ENCODE data around the gene DNAH6.

DNAH6 gene

DNA sequence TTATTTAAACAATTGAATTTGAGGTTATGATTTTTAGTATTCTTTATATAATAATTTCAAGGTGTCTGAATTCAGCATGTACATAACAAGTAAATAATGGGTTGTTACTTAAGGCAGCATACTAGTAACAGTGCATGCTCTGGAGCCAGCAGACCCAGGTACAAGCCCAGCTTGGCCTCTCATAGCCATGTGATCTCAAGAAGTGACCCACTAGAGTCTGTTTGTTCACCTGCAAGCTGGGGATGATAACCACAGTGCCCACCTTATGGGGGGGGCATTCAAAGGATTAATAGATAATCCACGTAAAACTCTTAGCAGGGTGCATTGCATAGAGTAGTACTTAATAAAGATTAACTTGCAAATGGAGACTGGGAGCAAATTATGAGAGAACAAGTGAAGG is 201.0 kb downstream of the DNAH6 start:
- no peak overlapping the region for H3K4me3 ChIP-seq (ENCODE audit: control insufficient read depth in 1 of 7, extremely low read depth in 1 of 7, insufficient read depth in 4 of 7, low read depth in 2 of 7, low read length in 6 of 7)
- CTCF ChIA-PET: interaction anchor here (1.0 kb wide), 1 partner anchor 12 kb away, joined by 3 read pairs; no protein-coding TSS in a partner anchor
- POLR2A ChIA-PET: no interaction called here
- WGBS (ENCODE audit: insufficient coverage): 100% methylated on average over 1 of the region's 1 CpG
- no peaks in the 10 kb centered on the region for H3K36me3 ChIP-seq (ENCODE audit: control insufficient read depth in 4 of 4, insufficient read depth in 4 of 4, low read length in 3 of 4)
- no peak overlapping the region for H3K27ac ChIP-seq (ENCODE audit: insufficient read depth in 1 of 2, low read depth in 1 of 2, low read length in 2 of 2, poor library complexity in 1 of 2, severe bottlenecking in 2 of 2)
- H3K9me3 ChIP-seq (ENCODE audit: control extremely low read depth in 1 of 5, control insufficient read depth in 4 of 5, insufficient read depth in 2 of 5, low read depth in 1 of 5, low read length in 4 of 5): no peaks in the 10 kb centered on the region
- H3K27me3 ChIP-seq (replicated peaks in 2 of 5; ENCODE audit: control insufficient read depth in 4 of 5, insufficient read depth in 5 of 5, low read length in 4 of 5): no peaks in the 10 kb centered on the region
- DNase-seq: no peak
- H3K4me1 ChIP-seq (ENCODE audit: control extremely low read depth in 1 of 4, control insufficient read depth in 4 of 4, insufficient read depth in 4 of 4, low read length in 3 of 4): peaks cover 0 to 12% (median 3%) of the 10 kb centered on the region in 4 experiments

DNA sequence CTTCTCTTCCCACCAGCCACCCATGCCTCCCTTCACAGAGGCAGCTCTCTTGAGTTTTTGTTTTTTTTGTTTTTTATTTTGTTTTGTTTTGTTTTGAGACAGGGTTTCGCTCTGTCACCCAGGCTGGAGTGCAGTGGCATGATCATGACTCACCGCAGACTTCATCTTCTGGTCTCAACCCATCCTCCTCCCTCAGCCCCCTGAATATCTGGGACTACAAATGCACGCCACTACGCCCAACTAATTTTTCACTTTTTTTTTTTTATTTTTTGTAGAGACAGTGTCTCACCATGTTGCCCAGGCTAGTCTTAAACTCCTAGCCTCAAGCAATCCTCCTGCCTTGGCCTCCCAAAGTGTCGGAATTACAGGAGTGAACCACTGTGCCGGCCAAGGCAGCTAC is 203.1 kb downstream of the DNAH6 start:
- Histone ChIP-seq H3K36me3 (ENCODE audit: control insufficient read depth in 4 of 4, insufficient read depth in 4 of 4, low read length in 3 of 4) (no peaks in the 10 kb centered on the region), H3K27ac (ENCODE audit: insufficient read depth in 1 of 2, low read depth in 1 of 2, low read length in 2 of 2, poor library complexity in 1 of 2, severe bottlenecking in 2 of 2) (no peak overlapping the region), H3K4me1 (ENCODE audit: control extremely low read depth in 1 of 4, control insufficient read depth in 4 of 4, insufficient read depth in 4 of 4, low read length in 3 of 4) (peaks cover 0 to 12% (median 3%) of the 10 kb centered on the region in 4 experiments), H3K9me3 (ENCODE audit: control extremely low read depth in 1 of 5, control insufficient read depth in 4 of 5, insufficient read depth in 2 of 5, low read depth in 1 of 5, low read length in 4 of 5) (no peaks in the 10 kb centered on the region), H3K4me3 (ENCODE audit: control insufficient read depth in 1 of 7, extremely low read depth in 1 of 7, insufficient read depth in 4 of 7, low read depth in 2 of 7, low read length in 6 of 7) (no peak overlapping the region), H3K27me3 (replicated peaks in 2 of 5; ENCODE audit: control insufficient read depth in 4 of 5, insufficient read depth in 5 of 5, low read length in 4 of 5) (no peaks in the 10 kb centered on the region)
- ChIA-PET CTCF (interaction anchor here (0.6 kb wide), 1 partner anchor 16 kb away, joined by 3 read pairs; no protein-coding TSS in a partner anchor), POLR2A (no interaction called here)
- DNase-seq: no peak
- WGBS (ENCODE audit: insufficient coverage): 98% methylated on average over 6 of the region's 6 CpGs

DNA sequence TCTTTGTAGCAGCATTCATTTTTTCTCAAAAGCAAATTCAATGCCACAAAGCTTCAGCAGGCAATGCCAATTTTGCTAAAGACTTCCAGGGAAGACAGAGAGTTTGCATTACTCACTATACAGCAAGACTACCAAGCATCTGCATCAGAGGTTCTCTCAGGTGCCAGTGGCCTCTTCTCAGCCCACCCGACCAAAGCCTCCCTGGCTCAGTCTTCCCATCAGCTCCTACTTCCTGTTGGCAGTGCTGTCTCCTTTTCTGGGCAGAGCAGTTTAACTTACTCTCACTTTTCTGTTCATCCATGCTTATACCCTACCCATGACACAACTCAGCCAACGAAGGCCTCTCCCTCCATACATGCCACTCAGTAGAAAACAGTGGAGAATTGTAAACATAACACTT is 207.5 kb downstream of the DNAH6 start:
- Histone ChIP-seq H3K4me1 (ENCODE audit: control extremely low read depth in 1 of 4, control insufficient read depth in 4 of 4, insufficient read depth in 4 of 4, low read length in 3 of 4) (no peaks in the 10 kb centered on the region), H3K27ac (ENCODE audit: insufficient read depth in 1 of 2, low read depth in 1 of 2, low read length in 2 of 2, poor library complexity in 1 of 2, severe bottlenecking in 2 of 2) (no peak overlapping the region), H3K27me3 (replicated peaks in 2 of 5; ENCODE audit: control insufficient read depth in 4 of 5, insufficient read depth in 5 of 5, low read length in 4 of 5) (no peaks in the 10 kb centered on the region), H3K4me3 (ENCODE audit: control insufficient read depth in 1 of 7, extremely low read depth in 1 of 7, insufficient read depth in 4 of 7, low read depth in 2 of 7, low read length in 6 of 7) (no peak overlapping the region), H3K9me3 (ENCODE audit: control extremely low read depth in 1 of 5, control insufficient read depth in 4 of 5, insufficient read depth in 2 of 5, low read depth in 1 of 5, low read length in 4 of 5) (peaks cover 0 to 1% (median 0%) of the 10 kb centered on the region in 5 experiments), H3K36me3 (ENCODE audit: control insufficient read depth in 4 of 4, insufficient read depth in 4 of 4, low read length in 3 of 4) (no peaks in the 10 kb centered on the region)
- ChIA-PET POLR2A (no interaction called here), CTCF (no interaction called here)
- WGBS (ENCODE audit: insufficient coverage): 100% methylated on average over 2 of the region's 2 CpGs
- no peak for DNase-seq

DNA sequence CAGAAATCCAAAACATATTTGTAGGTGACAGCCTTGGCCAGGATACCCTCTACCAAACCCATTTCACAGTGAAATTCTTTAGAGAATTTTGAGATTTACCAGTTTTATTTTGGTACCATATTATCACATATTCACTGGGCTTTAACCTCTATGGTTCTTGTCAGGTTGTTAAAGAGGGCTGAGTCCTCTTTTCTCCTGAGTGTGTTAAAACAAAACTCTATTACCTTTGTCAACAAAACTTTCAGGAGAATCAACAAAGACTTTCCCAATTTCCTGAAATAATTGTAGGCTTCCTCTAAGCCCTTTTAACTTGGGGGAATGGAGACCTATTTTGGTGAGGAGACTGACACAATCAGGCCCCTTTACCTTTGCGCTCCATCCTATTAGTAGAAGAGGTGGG is 209.4 kb downstream of the DNAH6 start:
- H3K27ac ChIP-seq (ENCODE audit: insufficient read depth in 1 of 2, low read depth in 1 of 2, low read length in 2 of 2, poor library complexity in 1 of 2, severe bottlenecking in 2 of 2): no peak overlapping the region
- H3K4me3 ChIP-seq (ENCODE audit: control insufficient read depth in 1 of 7, extremely low read depth in 1 of 7, insufficient read depth in 4 of 7, low read depth in 2 of 7, low read length in 6 of 7): no peak overlapping the region
- ChIA-PET CTCF (no interaction called here), POLR2A (no interaction called here)
- WGBS (ENCODE audit: insufficient coverage): no CpG with 5 or more reads among the region's 1 CpG
- H3K27me3 ChIP-seq (replicated peaks in 2 of 5; ENCODE audit: control insufficient read depth in 4 of 5, insufficient read depth in 5 of 5, low read length in 4 of 5): no peaks in the 10 kb centered on the region
- H3K4me1 ChIP-seq (ENCODE audit: control extremely low read depth in 1 of 4, control insufficient read depth in 4 of 4, insufficient read depth in 4 of 4, low read length in 3 of 4): no peaks in the 10 kb centered on the region
- H3K36me3 ChIP-seq (ENCODE audit: control insufficient read depth in 4 of 4, insufficient read depth in 4 of 4, low read length in 3 of 4): no peaks in the 10 kb centered on the region
- H3K9me3 ChIP-seq (ENCODE audit: control extremely low read depth in 1 of 5, control insufficient read depth in 4 of 5, insufficient read depth in 2 of 5, low read depth in 1 of 5, low read length in 4 of 5): peaks cover 0 to 1% (median 0%) of the 10 kb centered on the region in 5 experiments
- DNase-seq: no peak

DNA sequence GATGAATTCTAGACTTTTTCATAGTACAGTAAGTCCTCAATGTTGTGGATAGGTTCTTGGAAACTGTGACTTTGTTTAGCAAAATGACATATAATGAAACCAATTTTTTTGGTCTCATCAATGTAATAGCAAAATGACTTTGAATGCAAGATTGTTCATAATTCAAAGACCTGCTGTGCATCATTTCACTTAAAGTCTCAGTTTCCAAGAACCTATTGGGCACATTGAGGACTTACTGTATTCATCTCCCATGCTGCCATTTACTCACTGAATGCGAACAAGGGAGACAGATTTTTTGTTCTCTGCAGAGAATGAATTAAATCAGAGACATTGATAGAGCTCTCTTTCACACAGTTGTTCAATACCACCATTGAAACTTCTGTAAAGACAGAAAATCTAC is 211.0 kb downstream of the DNAH6 start:
- CTCF ChIA-PET: interaction anchor here (0.8 to 1.0 kb wide), 2 partner anchors 12 to 16 kb away, joined by 3 read pairs; no protein-coding TSS in a partner anchor
- no peak for DNase-seq
- Histone ChIP-seq H3K4me3 (ENCODE audit: control insufficient read depth in 1 of 7, extremely low read depth in 1 of 7, insufficient read depth in 4 of 7, low read depth in 2 of 7, low read length in 6 of 7) (no peak overlapping the region), H3K4me1 (ENCODE audit: control extremely low read depth in 1 of 4, control insufficient read depth in 4 of 4, insufficient read depth in 4 of 4, low read length in 3 of 4) (no peaks in the 10 kb centered on the region), H3K27ac (ENCODE audit: insufficient read depth in 1 of 2, low read depth in 1 of 2, low read length in 2 of 2, poor library complexity in 1 of 2, severe bottlenecking in 2 of 2) (no peak overlapping the region), H3K27me3 (replicated peaks in 2 of 5; ENCODE audit: control insufficient read depth in 4 of 5, insufficient read depth in 5 of 5, low read length in 4 of 5) (no peaks in the 10 kb centered on the region), H3K9me3 (ENCODE audit: control extremely low read depth in 1 of 5, control insufficient read depth in 4 of 5, insufficient read depth in 2 of 5, low read depth in 1 of 5, low read length in 4 of 5) (peaks cover 0 to 1% (median 0%) of the 10 kb centered on the region in 5 experiments), H3K36me3 (ENCODE audit: control insufficient read depth in 4 of 4, insufficient read depth in 4 of 4, low read length in 3 of 4) (no peaks in the 10 kb centered on the region)
- WGBS (ENCODE audit: insufficient coverage): 100% methylated on average over 1 of the region's 1 CpG
- POLR2A ChIA-PET: no interaction called here

DNA sequence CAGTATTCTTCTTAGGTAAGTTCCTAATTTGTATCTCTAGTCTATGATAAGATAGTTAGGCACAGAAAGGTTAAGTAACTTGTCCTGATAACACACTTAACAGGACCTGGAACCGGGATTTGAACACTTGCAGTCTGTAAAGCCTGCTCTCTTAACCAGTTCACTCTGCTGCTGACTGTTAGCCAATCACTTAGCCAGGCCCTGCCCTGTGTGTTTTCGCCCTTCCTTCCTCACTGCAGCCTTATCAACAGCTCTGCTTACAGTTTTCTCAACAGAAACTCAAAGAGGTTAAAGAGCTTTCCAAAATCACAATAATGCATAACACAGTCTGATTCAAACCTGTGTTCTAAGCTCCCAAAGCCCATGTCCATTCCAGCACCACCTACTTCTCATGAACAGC is 212.9 kb downstream of the DNAH6 start:
- no peaks in the 10 kb centered on the region for H3K27me3 ChIP-seq (replicated peaks in 2 of 5; ENCODE audit: control insufficient read depth in 4 of 5, insufficient read depth in 5 of 5, low read length in 4 of 5)
- no peak overlapping the region for H3K4me3 ChIP-seq (ENCODE audit: control insufficient read depth in 1 of 7, extremely low read depth in 1 of 7, insufficient read depth in 4 of 7, low read depth in 2 of 7, low read length in 6 of 7)
- H3K9me3 ChIP-seq (ENCODE audit: control extremely low read depth in 1 of 5, control insufficient read depth in 4 of 5, insufficient read depth in 2 of 5, low read depth in 1 of 5, low read length in 4 of 5): peaks cover 0 to 1% (median 0%) of the 10 kb centered on the region in 5 experiments
- no peaks in the 10 kb centered on the region for H3K4me1 ChIP-seq (ENCODE audit: control extremely low read depth in 1 of 4, control insufficient read depth in 4 of 4, insufficient read depth in 4 of 4, low read length in 3 of 4)
- no peak overlapping the region for H3K27ac ChIP-seq (ENCODE audit: insufficient read depth in 1 of 2, low read depth in 1 of 2, low read length in 2 of 2, poor library complexity in 1 of 2, severe bottlenecking in 2 of 2)
- POLR2A ChIA-PET: no interaction called here
- H3K36me3 ChIP-seq (ENCODE audit: control insufficient read depth in 4 of 4, insufficient read depth in 4 of 4, low read length in 3 of 4): no peaks in the 10 kb centered on the region
- WGBS (ENCODE audit: insufficient coverage): 96% methylated on average over 2 of the region's 2 CpGs
- CTCF ChIA-PET: no interaction called here
- DNase-seq: no peak

DNA sequence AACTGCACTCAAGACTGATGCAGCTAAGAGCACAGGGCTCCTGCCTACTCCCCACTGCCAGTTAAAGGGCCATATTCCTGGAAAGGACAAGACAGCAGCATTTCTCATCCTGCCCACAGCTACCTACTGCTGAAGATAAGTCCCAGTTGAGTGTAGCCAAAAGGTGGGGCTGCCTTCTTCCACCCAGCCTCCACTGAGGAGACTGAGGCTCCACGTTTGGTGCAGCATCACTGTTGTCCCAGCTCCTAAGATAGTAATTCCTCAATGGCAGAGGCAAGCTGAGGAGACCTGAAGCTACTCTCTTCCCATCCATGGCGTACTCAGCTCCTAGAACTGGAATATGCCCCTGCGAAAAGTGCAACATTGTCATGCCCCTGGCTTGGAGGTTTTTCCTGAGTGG is 214.9 kb downstream of the DNAH6 start:
- CTCF ChIA-PET: interaction anchor here (1.0 to 1.1 kb wide), 2 partner anchors 19 to 172 kb away, joined by 3 read pairs; no protein-coding TSS in a partner anchor

More for the DNA sequence above, 214.9 kb downstream of the DNAH6 start:
- Histone ChIP-seq H3K27ac (ENCODE audit: insufficient read depth in 1 of 2, low read depth in 1 of 2, low read length in 2 of 2, poor library complexity in 1 of 2, severe bottlenecking in 2 of 2) (no peak overlapping the region), H3K27me3 (replicated peaks in 2 of 5; ENCODE audit: control insufficient read depth in 4 of 5, insufficient read depth in 5 of 5, low read length in 4 of 5) (no peaks in the 10 kb centered on the region), H3K36me3 (ENCODE audit: control insufficient read depth in 4 of 4, insufficient read depth in 4 of 4, low read length in 3 of 4) (no peaks in the 10 kb centered on the region), H3K4me3 (ENCODE audit: control insufficient read depth in 1 of 7, extremely low read depth in 1 of 7, insufficient read depth in 4 of 7, low read depth in 2 of 7, low read length in 6 of 7) (no peak overlapping the region), H3K9me3 (ENCODE audit: control extremely low read depth in 1 of 5, control insufficient read depth in 4 of 5, insufficient read depth in 2 of 5, low read depth in 1 of 5, low read length in 4 of 5) (no peaks in the 10 kb centered on the region), H3K4me1 (ENCODE audit: control extremely low read depth in 1 of 4, control insufficient read depth in 4 of 4, insufficient read depth in 4 of 4, low read length in 3 of 4) (no peaks in the 10 kb centered on the region)
- DNase-seq: no peak
- WGBS (ENCODE audit: insufficient coverage): 100% methylated on average over 2 of the region's 3 CpGs
- POLR2A ChIA-PET: no interaction called here

Data from common myeloid progenitor, CD34-positive (primary cell).